Colonic mucosa (tissue), 4 donors: ENCODE results near the gene GNA15. TPM values are rescaled to one million over a fixed set of nuclear protein-coding genes. Genes with fewer than 3 reads are reported as not detected.

Experiments used
- DNase-seq: peaks from one replicate; pipeline ENCODE4 v3.0.0-alpha.2; 2020
- H3K27ac ChIP-seq: fragments of 200-600 bp; one replicate; pipeline ENCODE4 v1.8.0; 2021
- H3K27me3 ChIP-seq: fragments of 200-600 bp; one replicate; pipeline ENCODE4 v1.8.0; 2021
- H3K36me3 ChIP-seq: fragments of 200-600 bp; one replicate; pipeline ENCODE4 v1.8.0; 2021
- H3K4me1 ChIP-seq: fragments of 200-600 bp; one replicate; pipeline ENCODE4 v1.8.0; 2021; ENCODE audit warnings: mild to moderate bottlenecking
- H3K4me3 ChIP-seq: fragments of 200-600 bp; one replicate; pipeline ENCODE4 v1.8.0; 2021
- H3K9ac ChIP-seq, 2 donors: one replicate each; pipeline ENCODE4 v1.7.0; 2013; ENCODE audit warnings: control low read depth in 2 of 2, low read depth in 2 of 2, low read length in 2 of 2
- H3K9me3 ChIP-seq: fragments of 200-600 bp; one replicate; pipeline ENCODE4 v1.8.0; 2021
- intact Hi-C: fragments of 100-400 bp; cut with DNase I; formaldehyde crosslinking; loops from one replicate; pipeline ENCODE4 v1.14.1; 2022
- total RNA-seq, 2 donors: library from RNA; stranded (reverse); fragmentation: NEBNext Ultra II Directional in 1 of 2; extraction: Animal tissue kit (Norgen Biotek cat#: 25700) in 1 of 2; gene quantifications; one replicate each; pipeline ENCODE4 v1.2.1, GENCODE V29; 2021
- TF ChIP-seq, protein P1 (sequence below): fragments of 200-600 bp; IDR thresholded peaks from one replicate; pipeline ENCODE4 v1.8.0; 2022; ENCODE audit warnings: antibody characterized with exemption, mild to moderate bottlenecking
- donor health status: healthy.
- donor health status: DM: no; HTN: no; CAD: no.
- donor health status: DM: no; HTN: no; CAD: no.

The GNA15 gene
- total RNA-seq, 2 donors from 2014 or later: 1.6 to 6.6 TPM

DNA sequence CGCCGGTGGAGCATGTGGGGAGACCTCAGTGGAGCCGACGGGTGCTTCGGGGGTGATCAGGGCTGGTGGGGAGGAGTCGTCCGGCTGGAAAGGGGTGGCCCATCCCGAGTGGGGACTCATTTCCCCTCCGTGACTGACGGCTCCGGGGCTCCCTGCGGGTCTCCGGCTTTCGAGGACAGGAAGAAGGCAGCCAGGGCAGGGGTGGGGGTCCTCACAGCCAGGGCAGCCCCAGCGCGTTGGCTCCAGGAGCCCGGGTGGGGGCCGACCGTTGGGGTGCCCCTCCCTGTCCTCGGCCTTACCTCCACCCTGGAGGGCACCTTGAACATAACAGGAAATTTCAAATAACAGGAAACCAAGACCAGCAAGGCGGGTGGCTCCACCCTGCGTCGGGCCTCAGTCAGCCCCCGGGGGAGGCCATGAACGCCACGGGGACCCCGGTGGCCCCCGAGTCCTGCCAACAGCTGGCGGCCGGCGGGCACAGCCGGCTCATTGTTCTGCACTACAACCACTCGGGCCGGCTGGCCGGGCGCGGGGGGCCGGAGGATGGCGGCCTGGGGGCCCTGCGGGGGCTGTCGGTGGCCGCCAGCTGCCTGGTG lies 42.6 kb downstream of the GNA15 start, which contains the start of gene S1PR4:
TSS of gene S1PR4 (plus strand) at position 393 of the 596 bp plus-strand sequence. CDS start at position 417, 24 bp downstream.
- H3K9ac ChIP-seq: peak within 1 kb of the TSS in 1 of 2 donors; percentile 73
- intact Hi-C loops: no loop called here

DNA sequence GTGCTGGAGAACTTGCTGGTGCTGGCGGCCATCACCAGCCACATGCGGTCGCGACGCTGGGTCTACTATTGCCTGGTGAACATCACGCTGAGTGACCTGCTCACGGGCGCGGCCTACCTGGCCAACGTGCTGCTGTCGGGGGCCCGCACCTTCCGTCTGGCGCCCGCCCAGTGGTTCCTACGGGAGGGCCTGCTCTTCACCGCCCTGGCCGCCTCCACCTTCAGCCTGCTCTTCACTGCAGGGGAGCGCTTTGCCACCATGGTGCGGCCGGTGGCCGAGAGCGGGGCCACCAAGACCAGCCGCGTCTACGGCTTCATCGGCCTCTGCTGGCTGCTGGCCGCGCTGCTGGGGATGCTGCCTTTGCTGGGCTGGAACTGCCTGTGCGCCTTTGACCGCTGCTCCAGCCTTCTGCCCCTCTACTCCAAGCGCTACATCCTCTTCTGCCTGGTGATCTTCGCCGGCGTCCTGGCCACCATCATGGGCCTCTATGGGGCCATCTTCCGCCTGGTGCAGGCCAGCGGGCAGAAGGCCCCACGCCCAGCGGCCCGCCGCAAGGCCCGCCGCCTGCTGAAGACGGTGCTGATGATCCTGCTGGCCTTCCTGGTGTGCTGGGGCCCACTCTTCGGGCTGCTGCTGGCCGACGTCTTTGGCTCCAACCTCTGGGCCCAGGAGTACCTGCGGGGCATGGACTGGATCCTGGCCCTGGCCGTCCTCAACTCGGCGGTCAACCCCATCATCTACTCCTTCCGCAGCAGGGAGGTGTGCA lies 43.3 kb downstream of the GNA15 start:
- H3K27ac ChIP-seq: peak overlapping the region; percentile 69
- H3K4me1 ChIP-seq: peaks cover 3% of the 10 kb centered on the region
- H3K27me3 ChIP-seq: no peaks in the 10 kb centered on the region
- H3K4me3 ChIP-seq: peak overlapping the region; percentile 40
- TF ChIP-seq, protein P1, sequence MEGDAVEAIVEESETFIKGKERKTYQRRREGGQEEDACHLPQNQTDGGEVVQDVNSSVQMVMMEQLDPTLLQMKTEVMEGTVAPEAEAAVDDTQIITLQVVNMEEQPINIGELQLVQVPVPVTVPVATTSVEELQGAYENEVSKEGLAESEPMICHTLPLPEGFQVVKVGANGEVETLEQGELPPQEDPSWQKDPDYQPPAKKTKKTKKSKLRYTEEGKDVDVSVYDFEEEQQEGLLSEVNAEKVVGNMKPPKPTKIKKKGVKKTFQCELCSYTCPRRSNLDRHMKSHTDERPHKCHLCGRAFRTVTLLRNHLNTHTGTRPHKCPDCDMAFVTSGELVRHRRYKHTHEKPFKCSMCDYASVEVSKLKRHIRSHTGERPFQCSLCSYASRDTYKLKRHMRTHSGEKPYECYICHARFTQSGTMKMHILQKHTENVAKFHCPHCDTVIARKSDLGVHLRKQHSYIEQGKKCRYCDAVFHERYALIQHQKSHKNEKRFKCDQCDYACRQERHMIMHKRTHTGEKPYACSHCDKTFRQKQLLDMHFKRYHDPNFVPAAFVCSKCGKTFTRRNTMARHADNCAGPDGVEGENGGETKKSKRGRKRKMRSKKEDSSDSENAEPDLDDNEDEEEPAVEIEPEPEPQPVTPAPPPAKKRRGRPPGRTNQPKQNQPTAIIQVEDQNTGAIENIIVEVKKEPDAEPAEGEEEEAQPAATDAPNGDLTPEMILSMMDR: no peak
- intact Hi-C loops: no loop called here
- DNase-seq: no peak
- H3K9me3 ChIP-seq: no peaks in the 10 kb centered on the region
- H3K36me3 ChIP-seq: no peaks in the 10 kb centered on the region
- peak overlapping the region in 1 of 2 donors; percentile 73 for H3K9ac ChIP-seq

More for the DNA sequence above, 42.6 kb downstream of the GNA15 start, which contains the start of gene S1PR4:
- Histone ChIP-seq H3K36me3 (no peaks in the 10 kb centered on the region), H3K4me1 (peaks cover 3% of the 10 kb centered on the region), H3K9me3 (no peaks in the 10 kb centered on the region), H3K27me3 (no peaks in the 10 kb centered on the region), H3K4me3 (peak within 1 kb of the TSS; percentile 40), H3K27ac (peak within 1 kb of the TSS; percentile 69)
- DNase-seq: no peak
- TF ChIP-seq, protein P1: no peak

DNA sequence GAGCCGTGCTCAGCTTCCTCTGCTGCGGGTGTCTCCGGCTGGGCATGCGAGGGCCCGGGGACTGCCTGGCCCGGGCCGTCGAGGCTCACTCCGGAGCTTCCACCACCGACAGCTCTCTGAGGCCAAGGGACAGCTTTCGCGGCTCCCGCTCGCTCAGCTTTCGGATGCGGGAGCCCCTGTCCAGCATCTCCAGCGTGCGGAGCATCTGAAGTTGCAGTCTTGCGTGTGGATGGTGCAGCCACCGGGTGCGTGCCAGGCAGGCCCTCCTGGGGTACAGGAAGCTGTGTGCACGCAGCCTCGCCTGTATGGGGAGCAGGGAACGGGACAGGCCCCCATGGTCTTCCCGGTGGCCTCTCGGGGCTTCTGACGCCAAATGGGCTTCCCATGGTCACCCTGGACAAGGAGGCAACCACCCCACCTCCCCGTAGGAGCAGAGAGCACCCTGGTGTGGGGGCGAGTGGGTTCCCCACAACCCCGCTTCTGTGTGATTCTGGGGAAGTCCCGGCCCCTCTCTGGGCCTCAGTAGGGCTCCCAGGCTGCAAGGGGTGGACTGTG lies 44.0 kb downstream of the GNA15 start:
- H3K4me3 ChIP-seq: peak overlapping the region; percentile 40
- TF ChIP-seq, protein P1: no peak
- DNase-seq: no peak
- intact Hi-C loops: no loop called here
- no peaks in the 10 kb centered on the region for H3K27me3 ChIP-seq
- no peaks in the 10 kb centered on the region for H3K9me3 ChIP-seq
- H3K27ac ChIP-seq: peak overlapping the region; percentile 69
- peak overlapping the region; percentile 49 to 73 for H3K9ac ChIP-seq
- H3K4me1 ChIP-seq: peaks cover 3% of the 10 kb centered on the region
- H3K36me3 ChIP-seq: no peaks in the 10 kb centered on the region

DNA sequence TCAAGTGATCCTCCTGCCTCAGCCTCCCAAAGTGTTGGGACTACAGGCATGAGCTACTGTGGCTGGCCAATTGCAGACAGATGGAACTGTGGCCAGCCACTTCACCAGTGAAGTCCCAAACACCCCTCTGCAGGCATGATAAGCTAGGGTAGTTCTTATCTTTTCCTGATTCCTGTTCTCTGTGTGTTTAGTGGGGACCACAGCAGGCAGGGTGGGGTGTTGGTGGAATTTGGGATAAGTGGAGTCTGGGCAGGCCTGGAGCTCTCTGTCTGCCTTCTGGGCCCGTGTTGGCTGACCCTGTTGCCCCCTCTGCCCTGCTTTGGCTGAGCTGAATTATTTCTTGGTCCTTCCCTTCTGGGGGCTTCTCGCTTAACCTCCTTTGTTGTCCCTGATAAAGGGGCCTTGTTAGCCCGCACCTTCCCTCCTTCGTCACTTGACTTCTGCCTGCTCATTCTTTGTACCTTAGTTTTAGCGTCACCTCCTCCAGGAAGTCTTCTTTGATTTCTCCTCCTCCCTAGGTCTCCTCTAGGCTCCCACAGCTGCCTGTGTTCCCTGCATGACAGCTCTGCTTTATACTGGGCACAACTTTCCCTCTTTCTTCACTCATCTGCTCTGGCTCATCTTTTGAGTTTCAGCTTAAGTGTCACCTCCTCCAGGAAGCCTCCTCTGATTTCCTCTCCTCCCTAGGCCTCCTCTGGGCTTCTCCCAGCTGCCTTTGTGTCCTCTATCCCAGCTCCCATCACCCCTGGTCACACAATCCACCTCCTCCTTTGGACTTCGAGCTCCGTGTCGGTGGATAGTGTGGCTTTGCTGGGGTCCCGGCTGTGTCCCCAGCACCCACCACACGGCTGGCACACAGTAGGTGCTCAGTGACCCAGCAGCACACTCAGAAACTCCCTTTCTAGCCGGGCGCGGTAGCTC lies 48.1 kb downstream of the GNA15 start:
- H3K27me3 ChIP-seq: no peaks in the 10 kb centered on the region
- H3K36me3 ChIP-seq: no peaks in the 10 kb centered on the region
- TF ChIP-seq, protein P1: no peak
- H3K9me3 ChIP-seq: no peaks in the 10 kb centered on the region
- DNase-seq: no peak
- no peak overlapping the region for H3K4me3 ChIP-seq
- intact Hi-C loops: no loop called here
- no peak overlapping the region for H3K9ac ChIP-seq
- peaks cover 21% of the 10 kb centered on the region for H3K4me1 ChIP-seq
- H3K27ac ChIP-seq: no peak overlapping the region
